Subcutaneous adipose tissue (tissue), 4 donors: ENCODE measurements around the gene ARRB1. TPM values are rescaled to one million over a fixed set of nuclear protein-coding genes. Genes with fewer than 3 reads are reported as not detected.

Experiments used
- CTCF ChIP-seq: fragments of 450-650 bp; IDR thresholded peaks from one replicate; pipeline ENCODE4 v1.5.1; 2016; ENCODE audit warnings: low read depth, mild to moderate bottlenecking, control low read depth, antibody characterized with exemption, moderate library complexity
- total RNA-seq, 4 donors: library from RNA; depleted of rRNA; stranded (reverse); fragments of >200 nt; gene quantifications; one replicate each; pipeline ENCODE4 v1.1.0, GENCODE V29; 2016

Gene ARRB1
- total RNA-seq, 4 donors from 2014 or later: 34.8 to 125 (median 63.0) TPM

GRCh38 chr11:75249704-75250103, 101.8 kb downstream of the ARRB1 start:
- TF ChIP-seq CTCF: no peak

GRCh38 chr11:75248924-75249256, 102.6 kb downstream of the ARRB1 start:
- no peak for TF ChIP-seq CTCF

- no peak for TF ChIP-seq CTCF
Measured at GRCh38 chr11:75246671-75247350, 104.7 kb downstream of the ARRB1 start.

GRCh38 chr11:75246006-75246670, 105.3 kb downstream of the ARRB1 start:
- no peak for TF ChIP-seq CTCF

- no peak for TF ChIP-seq CTCF
Measured at GRCh38 chr11:75245356-75246005, 106.0 kb downstream of the ARRB1 start.

GRCh38 chr11:75244052-75244814, 107.2 kb downstream of the ARRB1 start:
- no peak for TF ChIP-seq CTCF
